ENCODE data around the gene FAM3D.

Gene FAM3D

DNA sequence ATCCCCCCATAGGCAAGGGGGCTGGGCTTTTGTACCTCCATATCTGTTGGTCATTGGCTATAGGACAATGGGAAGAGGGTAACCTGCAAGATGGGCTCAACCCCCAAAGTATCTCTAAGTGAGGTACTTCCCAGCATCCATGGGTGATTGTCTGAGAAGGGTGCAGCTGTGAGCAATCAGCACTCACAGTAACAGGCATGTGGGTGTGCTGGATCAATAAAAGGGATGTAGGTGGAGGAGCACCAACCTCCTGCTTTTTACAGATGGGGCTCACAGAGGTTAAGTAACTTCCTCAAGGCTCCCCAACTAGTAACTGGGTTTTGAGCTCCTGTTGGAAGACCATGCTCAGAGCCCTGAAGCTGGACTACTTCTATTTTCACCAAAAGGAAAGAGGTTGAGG is 63.0 kb downstream of the FAM3D start:
- ChIA-PET CTCF (interaction anchor here (0.9 to 1.1 kb wide), 3 partner anchors 9 to 28 kb away, joined by 3 to 4 read pairs (median 3); no protein-coding TSS in a partner anchor), POLR2A (no interaction called here)
- DNase-seq (ENCODE audit: extremely low spot score), result no peak
- TF ChIP-seq, protein P1, sequence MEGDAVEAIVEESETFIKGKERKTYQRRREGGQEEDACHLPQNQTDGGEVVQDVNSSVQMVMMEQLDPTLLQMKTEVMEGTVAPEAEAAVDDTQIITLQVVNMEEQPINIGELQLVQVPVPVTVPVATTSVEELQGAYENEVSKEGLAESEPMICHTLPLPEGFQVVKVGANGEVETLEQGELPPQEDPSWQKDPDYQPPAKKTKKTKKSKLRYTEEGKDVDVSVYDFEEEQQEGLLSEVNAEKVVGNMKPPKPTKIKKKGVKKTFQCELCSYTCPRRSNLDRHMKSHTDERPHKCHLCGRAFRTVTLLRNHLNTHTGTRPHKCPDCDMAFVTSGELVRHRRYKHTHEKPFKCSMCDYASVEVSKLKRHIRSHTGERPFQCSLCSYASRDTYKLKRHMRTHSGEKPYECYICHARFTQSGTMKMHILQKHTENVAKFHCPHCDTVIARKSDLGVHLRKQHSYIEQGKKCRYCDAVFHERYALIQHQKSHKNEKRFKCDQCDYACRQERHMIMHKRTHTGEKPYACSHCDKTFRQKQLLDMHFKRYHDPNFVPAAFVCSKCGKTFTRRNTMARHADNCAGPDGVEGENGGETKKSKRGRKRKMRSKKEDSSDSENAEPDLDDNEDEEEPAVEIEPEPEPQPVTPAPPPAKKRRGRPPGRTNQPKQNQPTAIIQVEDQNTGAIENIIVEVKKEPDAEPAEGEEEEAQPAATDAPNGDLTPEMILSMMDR (IDR thresholded peaks at IDR 0.05; ENCODE audit: control extremely low read depth, extremely low read depth, low read depth, missing control alignments), result no peak

DNA sequence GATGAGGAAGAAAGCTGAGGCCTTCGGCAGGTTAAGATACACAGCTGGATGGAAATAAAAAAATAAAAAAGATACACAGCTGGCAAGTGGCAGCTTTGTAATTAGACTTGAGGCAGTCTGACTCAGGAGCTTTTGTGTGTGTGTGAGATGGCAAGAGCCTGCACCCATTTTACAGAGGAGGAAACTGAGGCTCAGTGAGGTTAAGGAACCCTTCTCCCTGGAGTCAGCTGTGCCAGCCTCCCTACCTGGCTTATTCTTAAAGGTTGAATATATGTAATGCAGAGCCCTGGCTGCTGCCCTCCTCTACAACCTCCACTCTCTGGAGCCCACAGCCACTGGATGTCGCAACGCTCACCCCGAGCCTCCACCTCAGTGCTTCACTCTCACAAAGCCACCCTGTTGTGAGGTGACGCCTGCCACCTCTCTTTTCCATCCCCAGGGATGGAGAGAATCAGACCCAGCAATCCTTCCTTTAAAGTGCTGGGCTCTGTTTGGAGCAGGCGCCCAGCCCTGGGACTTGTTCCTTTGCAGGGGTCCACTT is 68.7 kb downstream of the FAM3D start:
- ChIA-PET POLR2A (no interaction called here), CTCF (interaction anchor here (0.8 to 1.5 kb wide), 5 partner anchors 9 to 33 kb away, joined by 3 to 9 read pairs (median 3); no protein-coding TSS in a partner anchor)
- TF ChIP-seq, protein P1 (IDR thresholded peaks at IDR 0.05; ENCODE audit: control extremely low read depth, extremely low read depth, low read depth, missing control alignments), result no peak
- DNase-seq (ENCODE audit: extremely low spot score), result no peak

DNA sequence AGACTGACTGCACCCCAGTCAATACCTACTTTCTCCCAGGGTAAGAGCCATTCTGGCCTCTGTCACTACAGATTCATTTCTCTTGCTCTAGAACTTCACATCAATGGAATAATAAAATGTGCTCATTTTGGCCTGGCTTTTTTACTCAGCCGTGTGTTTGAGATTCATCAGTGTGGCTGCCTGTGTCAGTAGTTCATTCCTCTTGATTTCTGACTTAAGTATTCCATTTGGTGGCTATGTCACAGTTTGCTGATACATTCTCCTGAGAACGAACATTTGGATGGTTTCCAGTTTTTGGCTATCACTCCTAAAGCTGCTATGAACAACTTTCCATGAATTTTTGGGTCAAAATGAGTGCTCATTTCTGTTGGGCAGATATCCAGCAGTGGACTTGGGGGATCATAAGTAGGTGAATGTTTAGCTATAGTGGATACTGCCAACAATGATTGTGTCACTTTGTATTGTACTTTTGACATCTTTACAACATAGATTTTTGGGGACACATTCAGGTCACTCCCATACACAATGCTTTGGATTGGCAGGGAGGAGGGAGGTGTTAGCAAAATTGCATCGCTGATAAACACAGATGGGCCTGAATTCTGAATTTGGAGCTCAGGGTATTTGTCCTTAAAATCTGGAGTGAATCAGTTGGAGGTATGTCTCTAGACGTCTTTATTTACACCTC is 69.6 kb downstream of the FAM3D start:
- DNase-seq (ENCODE audit: extremely low spot score), result no peak
- POLR2A ChIA-PET, result no interaction called here
- TF ChIP-seq, protein P1 (IDR thresholded peaks at IDR 0.05; ENCODE audit: control extremely low read depth, extremely low read depth, low read depth, missing control alignments), result no peak
- CTCF ChIA-PET, result interaction anchor here (0.8 to 1.5 kb wide), 4 partner anchors 27 to 33 kb away, joined by 3 to 9 read pairs (median 3); no protein-coding TSS in a partner anchor

DNA sequence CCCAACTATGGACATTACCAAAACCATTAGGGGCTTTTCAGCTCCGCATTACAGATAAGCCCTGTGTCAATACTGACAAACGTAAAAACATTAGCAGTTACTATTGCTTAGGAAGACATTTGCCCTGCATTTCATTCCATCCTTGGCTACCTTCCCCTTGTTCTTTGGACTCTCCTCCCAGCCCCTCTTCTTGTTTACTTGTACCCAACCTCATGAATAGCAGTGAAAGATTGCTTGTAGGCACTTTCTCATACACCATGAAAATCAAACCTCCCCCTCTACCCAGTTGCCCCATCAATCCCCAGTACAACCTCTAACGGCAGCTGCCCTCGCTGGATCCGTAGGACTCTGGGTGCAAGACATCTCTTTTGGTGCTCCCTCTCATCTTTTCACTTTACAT is 72.5 kb downstream of the FAM3D start:
- TF ChIP-seq, protein P1 (IDR thresholded peaks at IDR 0.05; ENCODE audit: control extremely low read depth, extremely low read depth, low read depth, missing control alignments), result no peak
- CTCF ChIA-PET, result interaction anchor here (1.1 kb wide), 1 partner anchor 37 kb away, joined by 3 read pairs; no protein-coding TSS in a partner anchor
- no peak for DNase-seq (ENCODE audit: extremely low spot score)
- POLR2A ChIA-PET, result no interaction called here

DNA sequence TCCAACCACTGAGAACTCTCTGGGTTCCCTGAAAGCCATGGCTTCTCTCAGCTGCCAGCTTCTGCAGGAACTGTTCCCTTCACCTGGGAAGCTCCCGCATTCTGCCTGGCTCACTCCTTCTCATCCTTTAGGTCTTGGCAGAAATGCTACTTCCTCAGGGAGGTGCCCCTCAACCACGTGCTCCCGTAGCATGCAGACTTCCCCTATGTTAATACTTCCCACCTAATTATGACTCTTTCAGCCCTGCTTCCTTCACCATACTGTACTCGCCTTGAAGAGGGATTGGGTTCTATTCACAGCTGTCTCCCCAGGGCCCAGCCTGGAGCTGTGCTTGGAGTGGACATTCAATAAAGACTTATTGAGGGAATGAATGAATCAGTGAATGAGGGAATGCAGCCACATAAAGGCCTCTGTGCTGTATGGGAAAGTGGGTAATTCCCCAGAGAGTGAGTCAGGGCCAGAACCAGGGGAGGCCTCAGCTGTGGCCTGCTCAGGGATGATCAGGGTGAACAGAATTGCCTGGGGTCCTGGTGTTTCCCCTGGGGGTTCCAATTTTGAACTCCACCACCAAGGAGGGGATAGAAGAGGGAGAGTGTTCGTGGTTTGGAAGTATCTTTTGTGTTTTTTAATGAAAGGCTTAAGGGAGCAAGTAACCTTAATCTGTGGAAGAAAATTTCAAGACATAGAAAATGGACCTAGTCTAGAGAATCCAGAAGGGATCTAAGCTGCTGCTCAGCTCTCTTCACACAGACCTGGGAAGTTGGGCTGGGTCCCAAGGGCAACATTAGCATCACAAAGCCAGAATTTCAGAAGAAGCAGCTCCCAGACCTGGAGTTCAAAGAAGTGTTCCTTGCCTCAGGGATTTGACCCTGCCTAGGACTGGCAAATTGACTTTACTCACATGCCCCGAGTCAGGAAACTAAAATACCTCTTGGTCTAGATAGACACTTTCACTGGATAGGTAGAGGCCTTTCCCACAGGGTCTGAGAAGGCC is 74.8 kb downstream of the FAM3D start:
- POLR2A ChIA-PET, result no interaction called here
- TF ChIP-seq, protein P1 (IDR thresholded peaks at IDR 0.05; ENCODE audit: control extremely low read depth, extremely low read depth, low read depth, missing control alignments), result no peak
- DNase-seq (ENCODE audit: extremely low spot score), result no peak
- CTCF ChIA-PET, result interaction anchor here (1.1 kb wide), 2 partner anchors 9 to 22 kb away, joined by 3 to 4 read pairs; no protein-coding TSS in a partner anchor

DNA sequence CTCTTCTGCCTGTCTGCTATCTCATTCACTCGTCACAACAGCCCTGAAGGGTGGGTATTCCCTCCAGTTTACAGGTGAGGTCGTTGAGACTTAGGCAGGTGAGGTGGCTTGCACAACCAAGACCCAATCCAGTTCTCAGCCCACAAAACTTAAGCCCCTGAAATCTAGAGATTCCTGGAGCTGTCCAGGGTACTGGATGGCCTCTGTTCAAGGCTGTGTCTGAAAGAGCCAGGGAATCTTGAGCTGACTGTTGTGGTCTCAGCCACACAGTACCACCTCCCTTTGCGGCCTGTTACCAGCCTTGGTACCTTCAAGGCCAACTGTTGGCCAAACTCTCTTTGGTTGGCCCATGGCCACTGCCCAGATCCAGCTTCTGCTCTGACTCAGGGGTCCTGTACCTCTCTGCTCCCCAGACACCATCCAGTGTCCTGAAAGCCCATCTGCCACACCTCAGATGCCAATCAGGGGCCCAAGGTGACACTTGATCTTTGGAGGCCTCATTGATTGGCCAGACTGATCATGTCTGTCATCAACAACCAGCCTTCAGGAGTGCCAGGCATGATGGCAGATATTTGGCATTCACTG is 78.5 kb downstream of the FAM3D start:
- ChIA-PET POLR2A (no interaction called here), CTCF (no interaction called here)
- DNase-seq (ENCODE audit: extremely low spot score), result no peak
- TF ChIP-seq, protein P1 (IDR thresholded peaks at IDR 0.05; ENCODE audit: control extremely low read depth, extremely low read depth, low read depth, missing control alignments), result no peak
